ENCODE data around the gene TPP1.
A peak's percentile ranks its signal among the peaks of the same experiment; 100 is the strongest.

The TPP1 gene

GRCh38 chr11:6646918-6647679 lies 27.9 kb upstream of the TPP1 start:
- DNase-seq: peak; percentile 14

- DNase-seq: no peak
Measured at GRCh38 chr11:6646576-6646917, 27.3 kb upstream of the TPP1 start.

DNA sequence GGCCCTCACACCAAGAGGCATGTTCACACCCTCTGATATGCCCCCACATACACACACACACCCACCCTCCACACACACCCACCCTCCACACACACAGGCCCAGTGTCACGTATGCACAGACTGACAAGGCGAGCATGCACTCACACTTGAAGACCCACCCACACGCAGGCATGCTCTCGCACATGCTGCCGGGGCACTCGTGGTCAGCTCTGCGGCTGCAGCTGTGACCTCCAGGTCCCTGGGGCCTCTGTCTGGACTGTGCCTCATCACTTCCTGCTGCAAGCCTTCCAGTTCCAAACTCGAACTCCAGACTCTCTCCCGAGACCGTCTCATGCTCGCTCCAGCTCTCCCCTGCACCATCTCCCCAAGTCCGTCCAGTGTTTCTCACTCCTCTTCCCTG lies 26.8 kb upstream of the TPP1 start:
- DNase-seq: no peak

- no peak for DNase-seq
Measured at GRCh38 chr11:6642957-6643356, 23.7 kb upstream of the TPP1 start.

DNA sequence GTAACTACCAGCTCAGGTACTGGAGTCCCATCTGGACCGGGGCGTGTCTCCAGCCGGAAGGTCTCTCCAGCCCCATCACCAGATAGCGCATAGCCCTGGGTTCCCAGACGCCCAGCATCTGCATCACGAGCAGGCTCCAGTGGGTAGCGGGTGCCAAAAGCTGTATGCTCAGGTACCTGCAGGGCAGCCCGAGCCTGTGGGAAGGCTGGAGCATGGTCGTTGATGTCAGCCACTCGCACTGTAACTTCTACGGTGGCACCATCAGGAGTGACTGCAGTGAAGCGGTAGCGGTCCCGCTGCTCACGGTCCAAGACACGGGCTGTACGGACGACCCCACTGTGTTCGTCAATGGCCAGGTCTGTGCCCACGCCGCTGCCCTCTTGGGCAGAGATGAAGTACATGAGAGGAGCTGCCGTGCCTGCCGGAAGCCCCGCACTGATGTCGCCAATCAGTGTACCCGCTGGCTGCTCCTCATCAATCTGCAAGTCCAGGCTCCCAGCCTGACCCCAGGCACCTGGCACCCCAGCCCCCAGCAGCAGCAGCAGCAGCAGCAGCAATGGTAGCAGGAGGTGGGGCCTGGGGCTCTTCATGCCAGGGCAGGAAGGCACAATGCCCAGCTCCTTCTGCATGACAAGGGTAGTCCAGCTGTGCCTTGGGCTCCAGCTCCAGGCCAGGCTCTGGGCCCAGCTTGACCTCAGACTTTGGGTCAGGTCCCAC lies 21.9 kb upstream of the TPP1 start:
- DNase-seq: no peak

- no peak for DNase-seq
Measured at GRCh38 chr11:6640036-6640984, 21.1 kb upstream of the TPP1 start.

- no peak for DNase-seq
Measured at GRCh38 chr11:6638429-6638828, 19.2 kb upstream of the TPP1 start.

GRCh38 chr11:6637871-6638270 lies 18.6 kb upstream of the TPP1 start:
- DNase-seq: no peak

DNA sequence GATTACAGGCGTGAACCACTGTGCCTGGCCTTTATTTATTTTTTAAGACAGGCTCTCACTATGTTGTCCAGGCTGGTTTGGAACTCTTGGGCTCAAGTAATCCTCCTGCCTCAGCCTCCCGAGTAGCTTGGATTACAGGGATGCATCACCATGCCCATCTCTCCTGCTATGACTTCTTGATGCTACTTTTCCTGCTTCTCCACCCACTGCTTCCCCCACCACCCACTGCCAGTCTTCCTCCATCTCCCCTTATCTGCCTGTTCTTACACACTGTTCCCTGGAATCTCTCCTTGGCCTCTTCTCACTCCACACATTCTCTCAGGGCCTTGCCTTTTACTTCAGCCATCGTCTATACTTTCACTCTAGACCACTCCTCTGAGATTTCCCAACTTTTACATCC lies 17.3 kb upstream of the TPP1 start:
- no peak for DNase-seq

- DNase-seq: no peak
Measured at GRCh38 chr11:6635082-6635932, 16.1 kb upstream of the TPP1 start.

DNA sequence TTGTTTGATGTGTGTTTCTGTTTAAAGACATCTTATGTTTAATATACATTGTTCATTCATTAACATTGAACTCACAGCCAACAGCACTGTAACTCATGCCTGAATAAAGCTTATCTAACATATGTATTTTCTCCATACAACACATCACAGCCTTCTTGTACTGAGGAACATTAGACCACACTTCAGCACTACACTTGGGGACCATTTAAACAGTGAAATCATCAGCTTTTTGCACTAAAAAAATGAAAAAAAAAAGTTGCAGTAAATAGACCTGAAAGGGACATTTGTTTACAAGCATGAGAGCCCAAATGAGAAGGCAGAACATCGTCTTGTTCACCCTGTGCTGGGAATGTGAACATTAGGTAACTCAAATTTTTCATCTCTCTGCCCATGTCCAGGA lies 15.3 kb upstream of the TPP1 start:
- DNase-seq: no peak

DNA sequence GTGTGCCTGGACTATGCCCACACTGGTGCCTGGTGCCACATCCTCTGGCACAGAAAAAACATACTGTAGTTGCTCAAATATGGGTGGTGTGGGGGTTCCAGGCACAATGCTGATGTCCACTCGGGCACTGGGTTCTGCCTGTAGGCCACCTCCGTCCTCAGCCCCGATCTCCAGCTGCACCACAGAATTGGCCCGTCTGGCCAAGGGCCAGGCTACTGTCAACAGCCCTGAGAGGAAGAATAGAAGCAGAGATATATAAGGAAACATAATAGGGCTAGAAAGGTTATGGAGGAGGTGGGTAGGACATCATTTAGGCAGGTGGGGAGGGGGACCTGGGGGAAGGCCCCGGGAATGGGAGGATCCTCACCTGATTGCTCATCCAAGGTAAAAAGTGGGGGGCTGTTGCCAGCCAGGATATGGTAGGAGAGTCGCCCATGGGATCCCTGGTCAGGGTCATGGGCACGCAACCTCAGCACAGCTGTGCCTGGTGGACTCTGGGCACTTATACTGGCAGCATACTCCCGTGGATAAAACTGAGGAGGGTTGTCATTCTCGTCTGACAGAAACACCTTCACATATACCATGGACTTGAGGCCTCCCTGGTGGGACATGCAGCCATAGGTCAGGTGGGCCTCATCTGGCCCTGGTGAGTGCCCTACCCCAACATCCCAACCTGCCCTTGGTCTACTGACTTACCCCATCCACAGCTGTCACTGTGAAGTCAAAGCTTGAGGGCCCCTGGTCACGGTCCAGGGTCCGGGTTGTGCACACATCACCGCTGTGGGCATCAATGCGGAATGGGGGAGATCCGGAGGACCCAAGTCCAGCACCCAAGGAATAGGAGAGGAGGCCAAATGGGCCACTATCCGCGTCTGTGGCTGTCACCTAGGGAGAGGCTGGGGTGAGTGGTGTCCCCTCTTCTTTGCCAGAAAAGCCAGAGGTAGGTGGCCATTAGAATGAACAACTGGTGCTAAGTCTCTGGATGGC lies 14.5 kb upstream of the TPP1 start:
- no peak for DNase-seq

DNA sequence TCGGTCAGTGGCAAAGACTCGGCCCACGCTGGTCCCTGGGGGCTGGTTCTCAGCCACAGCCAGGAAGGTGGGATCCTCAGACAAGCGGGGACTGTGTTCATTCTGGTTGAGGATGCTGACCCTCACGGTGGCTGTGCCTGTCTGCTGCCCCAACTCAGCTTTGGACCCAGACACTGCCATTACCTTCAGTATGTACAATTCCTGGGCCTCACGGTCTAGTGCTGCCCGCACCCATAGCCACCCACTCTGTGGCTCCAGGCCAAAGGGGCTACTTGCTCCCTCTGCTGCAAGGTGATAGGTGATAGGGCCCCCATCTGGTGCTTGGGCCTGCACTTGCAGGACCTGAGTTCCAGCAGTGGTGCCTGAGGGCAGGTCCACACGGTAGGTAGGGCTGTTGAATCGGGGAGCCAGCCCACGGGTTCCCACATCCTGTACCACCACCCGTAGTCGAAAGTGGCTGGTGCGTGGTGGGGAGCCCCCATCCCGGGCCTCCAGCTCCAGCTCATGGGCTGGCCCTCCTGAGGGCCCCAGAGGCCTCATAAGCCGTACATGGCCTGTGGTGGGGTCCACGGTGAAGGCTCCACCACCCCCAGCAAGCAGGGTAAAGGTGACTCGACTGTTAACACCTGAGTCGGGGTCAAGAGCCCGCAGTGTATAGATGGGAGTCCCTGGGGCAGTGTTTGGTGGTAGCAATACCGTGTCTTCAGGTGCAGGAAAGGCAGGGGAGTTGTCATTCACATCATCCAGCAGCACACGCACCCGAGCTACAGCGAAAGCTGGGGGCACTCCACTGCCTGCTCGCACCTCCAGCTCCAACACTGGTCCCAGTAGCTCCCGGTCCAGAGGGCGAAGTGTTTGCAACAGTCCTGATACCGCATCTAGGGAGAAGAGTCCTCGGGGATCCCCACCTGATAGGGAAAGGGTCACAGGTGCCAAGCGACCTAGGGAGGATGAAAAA lies 13.2 kb upstream of the TPP1 start:
- no peak for DNase-seq

DNA sequence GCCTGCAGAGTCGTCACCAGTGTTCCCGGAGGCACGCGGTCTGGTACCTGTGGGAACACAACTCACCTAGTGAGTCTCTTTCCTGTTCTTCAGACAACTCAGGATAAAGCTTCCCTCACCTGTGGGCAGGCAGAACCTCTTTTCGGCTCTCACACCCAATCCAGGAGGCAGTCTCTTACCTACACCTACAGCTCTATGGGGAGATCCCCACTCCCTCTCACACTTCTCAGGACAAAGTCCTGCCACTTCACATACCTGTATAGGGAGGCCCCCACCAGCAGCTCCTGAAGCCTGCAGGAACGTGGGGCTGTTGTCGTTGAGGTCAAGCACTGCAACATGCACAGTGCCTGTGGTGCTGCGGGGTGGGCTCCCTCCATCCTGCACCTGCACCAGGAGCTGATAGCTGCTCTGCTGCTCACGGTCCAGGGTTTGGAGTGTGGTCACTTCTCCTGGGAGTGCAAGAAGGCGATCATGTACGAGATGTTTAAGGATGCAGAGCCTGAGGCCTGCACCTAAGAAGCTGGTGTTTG lies 12.2 kb upstream of the TPP1 start:
- DNase-seq: no peak

DNA sequence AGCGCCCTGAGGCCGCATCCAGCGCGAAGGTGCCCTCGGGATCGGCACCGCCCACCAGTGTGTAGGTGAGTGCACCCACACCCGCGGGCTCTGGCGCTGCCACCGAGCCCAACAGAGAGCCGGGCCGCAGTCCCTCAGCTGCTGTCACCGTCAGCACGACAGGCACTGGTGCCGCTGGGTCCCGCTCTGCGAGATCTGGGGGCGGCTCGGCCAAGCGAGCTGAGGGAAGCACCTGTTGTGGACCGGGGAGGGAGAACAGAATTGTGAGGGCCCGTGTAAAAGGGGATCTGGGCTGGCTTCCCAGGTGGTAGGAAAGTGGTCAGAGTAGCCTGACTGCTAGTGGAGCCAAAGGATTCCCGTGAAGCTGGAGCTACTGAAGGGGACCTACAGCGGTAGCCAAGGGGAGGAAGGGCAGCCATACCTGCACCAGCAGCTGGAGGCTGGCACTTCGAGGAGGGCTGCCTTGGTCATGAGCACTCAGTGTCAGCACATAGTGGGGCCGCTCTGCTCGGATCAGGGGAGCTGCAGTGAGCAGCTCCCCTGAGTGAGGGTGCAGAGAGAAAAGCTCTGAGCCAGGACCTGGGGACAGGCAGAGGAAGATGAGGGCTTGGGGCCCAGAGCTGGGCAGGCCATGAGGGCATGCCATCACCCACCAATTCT lies 11.5 kb upstream of the TPP1 start:
- DNase-seq: no peak

DNA sequence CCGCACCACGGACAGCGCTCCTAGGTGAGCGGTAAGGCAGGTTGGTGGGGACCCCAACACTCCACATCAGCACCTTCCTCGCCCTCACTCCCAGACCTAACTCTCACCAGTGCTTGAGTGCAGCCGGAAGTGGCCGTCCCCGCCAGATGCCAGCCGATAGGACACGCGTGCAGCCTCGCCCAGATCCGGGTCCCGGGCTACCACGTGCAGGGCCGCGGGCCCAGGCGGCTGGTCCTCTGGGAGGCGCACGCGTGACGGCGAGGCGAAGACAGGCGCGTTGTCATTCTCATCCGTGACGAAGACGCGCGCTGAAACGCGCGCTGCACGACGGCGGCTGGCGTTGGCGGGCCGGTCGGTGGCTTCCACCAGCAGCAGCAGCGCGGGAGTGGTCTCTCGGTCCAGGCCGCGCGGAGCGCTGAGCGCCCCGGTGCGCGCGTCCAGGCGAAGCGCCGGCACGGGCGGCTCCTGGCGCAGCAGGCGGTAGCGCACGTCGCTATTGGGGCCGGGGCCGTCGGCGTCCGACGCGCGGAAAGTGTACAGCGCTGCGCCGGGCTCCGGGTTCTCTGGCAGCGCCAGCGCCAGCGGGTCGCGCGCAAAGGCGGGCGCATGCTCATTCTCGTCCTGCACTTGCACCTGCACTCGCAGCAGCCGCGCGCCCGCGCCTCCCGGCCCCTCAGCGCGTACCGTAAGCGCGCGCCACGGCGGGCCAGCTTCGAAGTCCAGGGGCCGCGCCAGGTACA lies 10.8 kb upstream of the TPP1 start:
- no peak for DNase-seq

- no peak for DNase-seq
Measured at GRCh38 chr11:6629573-6629891, 10.3 kb upstream of the TPP1 start.

GRCh38 chr11:6628526-6628925 lies 9.3 kb upstream of the TPP1 start:
- no peak for DNase-seq
